IPS-20b (cell line): ENCODE data around the gene LTF.

Experiments
- H3K27ac ChIP-seq: one replicate; pipeline ENCODE4 v1.5.1; 2013; ENCODE audit warnings: low read length
- H3K27me3 ChIP-seq: 2 replicates; pipeline ENCODE4 v1.6.1; 2013; ENCODE audit warnings: mild to moderate bottlenecking, low read length, inconsistent platforms; ENCODE audit not compliant: insufficient read depth
- H3K36me3 ChIP-seq: 2 replicates; pipeline ENCODE4 v1.6.1; 2013; ENCODE audit warnings: low read depth, mild to moderate bottlenecking, inconsistent platforms, low read length, moderate library complexity; ENCODE audit not compliant: insufficient read depth
- H3K4me1 ChIP-seq: 2 replicates; pipeline ENCODE4 v1.6.1; 2013; ENCODE audit warnings: mild to moderate bottlenecking, control low read depth, inconsistent platforms, low read length, moderate library complexity; ENCODE audit not compliant: insufficient read depth
- H3K4me3 ChIP-seq: 2 replicates; pipeline ENCODE4 v1.5.1; 2013; ENCODE audit warnings: mild to moderate bottlenecking, low read length, inconsistent platforms
- H3K9ac ChIP-seq: 2 replicates; pipeline ENCODE4 v1.6.1; 2013; ENCODE audit warnings: low read depth, mild to moderate bottlenecking, inconsistent platforms, low read length, moderate library complexity
- H3K9me3 ChIP-seq: 2 replicates; pipeline ENCODE4 v1.6.1; 2013; ENCODE audit warnings: mild to moderate bottlenecking, low read depth, low read length, inconsistent platforms; ENCODE audit not compliant: insufficient read depth

Gene LTF

GRCh38 chr3:46464326-46465195, at the start of gene LTF:
TSS of gene LTF (minus strand) at chr3:46464905. CDS start at chr3:46464867, 38 bp downstream.
- Histone ChIP-seq H3K27me3 (0 out of 2 replicates have a peak, but pooled peaks cover 4% of the 10 kb centered on the region), H3K9me3 (no peaks in the 10 kb centered on the region), H3K4me3 (no peak within 1 kb of the TSS), H3K36me3 (no peaks in the 10 kb centered on the region), H3K4me1 (no peaks in the 10 kb centered on the region), H3K9ac (no peak within 1 kb of the TSS), H3K27ac (no peak within 1 kb of the TSS)

- peaks cover 6% of the 10 kb centered on the region for H3K4me1 ChIP-seq
- H3K27me3 ChIP-seq, result no peaks in the 10 kb centered on the region
- H3K4me3 ChIP-seq, result no peak overlapping the region
- no peaks in the 10 kb centered on the region for H3K9me3 ChIP-seq
- H3K36me3 ChIP-seq, result no peaks in the 10 kb centered on the region
- no peak overlapping the region for H3K9ac ChIP-seq
- no peak overlapping the region for H3K27ac ChIP-seq
These were observed 47.6 kb upstream of the LTF start for GRCh38 chr3:46512191-46512749.

GRCh38 chr3:46509661-46510187, 45.0 kb upstream of the LTF start:
- Histone ChIP-seq H3K4me3 (no peak overlapping the region), H3K9me3 (no peaks in the 10 kb centered on the region), H3K36me3 (no peaks in the 10 kb centered on the region), H3K9ac (no peak overlapping the region), H3K27ac (no peak overlapping the region), H3K27me3 (no peaks in the 10 kb centered on the region), H3K4me1 (peaks cover 12% of the 10 kb centered on the region)

DNA sequence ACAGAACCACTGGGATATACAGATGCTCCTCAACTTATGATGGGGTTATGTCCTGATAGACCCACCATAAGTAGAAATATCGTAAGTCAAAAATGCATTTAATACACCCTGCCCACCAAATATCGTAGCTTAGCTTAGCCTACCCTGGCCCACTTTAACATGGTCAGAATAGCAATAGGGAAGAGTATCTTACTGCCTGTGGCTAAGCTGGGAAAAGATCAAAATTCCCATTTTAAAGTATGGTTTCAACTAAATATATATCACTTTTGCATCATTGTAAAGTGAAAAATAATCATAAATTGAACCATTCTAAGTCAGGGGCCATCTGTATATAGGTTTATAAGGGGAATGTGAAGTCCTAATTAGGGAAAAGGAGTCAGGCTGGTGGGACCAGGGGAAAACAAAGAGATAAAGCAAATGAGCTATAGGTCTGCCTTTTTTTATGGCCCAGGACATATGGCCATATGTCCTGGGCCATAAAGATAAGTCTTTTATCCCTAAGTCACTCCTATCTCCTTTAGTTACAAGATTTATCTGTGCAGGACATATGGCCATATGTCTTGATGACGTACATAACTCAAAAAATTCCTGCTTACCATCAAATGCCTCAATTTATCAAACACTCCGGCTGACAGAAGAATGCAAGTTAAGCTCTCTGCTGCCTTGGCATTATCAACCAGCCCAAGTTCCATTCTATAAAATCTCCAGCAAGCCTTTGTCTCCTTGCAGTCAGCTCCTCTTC, 44.3 kb upstream of the LTF start:
- no peak overlapping the region for H3K4me3 ChIP-seq
- H3K9ac ChIP-seq, result no peak overlapping the region
- peaks cover 12% of the 10 kb centered on the region for H3K4me1 ChIP-seq
- H3K36me3 ChIP-seq, result no peaks in the 10 kb centered on the region
- H3K9me3 ChIP-seq, result no peaks in the 10 kb centered on the region
- no peaks in the 10 kb centered on the region for H3K27me3 ChIP-seq
- H3K27ac ChIP-seq, result no peak overlapping the region

DNA sequence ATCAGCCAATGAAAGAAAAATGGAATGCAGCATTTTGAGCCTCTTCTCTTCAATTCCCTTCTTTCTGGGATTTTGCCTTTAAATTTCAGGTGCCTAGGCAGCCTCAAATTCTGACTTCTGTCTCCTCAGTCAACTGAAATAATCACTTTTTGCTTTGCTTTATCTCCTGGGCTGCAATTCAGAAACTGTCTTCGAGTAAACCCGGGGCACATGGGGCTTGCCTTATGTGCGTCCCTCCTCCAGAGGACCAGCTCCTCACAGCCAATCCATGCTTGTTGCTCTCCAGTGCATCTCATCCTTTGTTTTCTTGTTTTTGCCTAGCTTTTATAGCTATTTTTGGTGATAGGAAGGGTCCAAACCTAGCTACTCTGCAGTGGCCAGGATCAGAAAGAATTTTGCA, 41.8 kb upstream of the LTF start:
- H3K27me3 ChIP-seq, result no peaks in the 10 kb centered on the region

DNA sequence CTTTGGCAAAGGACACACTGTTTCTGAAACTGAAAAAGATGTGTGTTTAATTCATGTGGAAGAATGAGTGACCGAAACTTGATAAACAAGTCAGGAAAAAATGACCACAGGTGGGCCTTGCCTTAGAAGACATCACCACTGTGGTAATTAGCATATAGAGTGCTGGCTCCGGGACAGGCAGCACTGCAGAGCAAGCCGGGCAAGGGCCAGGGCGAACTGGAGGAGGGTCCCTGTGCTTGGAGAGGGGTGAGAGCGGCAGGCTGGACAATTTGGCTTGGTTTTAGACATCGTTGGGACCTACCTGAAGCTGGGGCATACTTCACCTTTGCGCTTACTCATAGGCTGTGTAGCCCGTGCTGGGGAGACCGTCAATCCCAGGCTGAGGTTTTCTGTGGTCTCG, 41.2 kb upstream of the LTF start:
- no peak overlapping the region for H3K27ac ChIP-seq
- no peaks in the 10 kb centered on the region for H3K27me3 ChIP-seq
- H3K36me3 ChIP-seq, result no peaks in the 10 kb centered on the region
- H3K9me3 ChIP-seq, result no peaks in the 10 kb centered on the region
- peaks cover 12% of the 10 kb centered on the region for H3K4me1 ChIP-seq
- no peak overlapping the region for H3K4me3 ChIP-seq
- no peak overlapping the region for H3K9ac ChIP-seq

More for the DNA sequence above, 41.8 kb upstream of the LTF start:
- H3K9me3 ChIP-seq, result no peaks in the 10 kb centered on the region
- no peaks in the 10 kb centered on the region for H3K36me3 ChIP-seq
- peaks cover 12% of the 10 kb centered on the region for H3K4me1 ChIP-seq
- H3K4me3 ChIP-seq, result no peak overlapping the region
- no peak overlapping the region for H3K27ac ChIP-seq
- no peak overlapping the region for H3K9ac ChIP-seq

DNA sequence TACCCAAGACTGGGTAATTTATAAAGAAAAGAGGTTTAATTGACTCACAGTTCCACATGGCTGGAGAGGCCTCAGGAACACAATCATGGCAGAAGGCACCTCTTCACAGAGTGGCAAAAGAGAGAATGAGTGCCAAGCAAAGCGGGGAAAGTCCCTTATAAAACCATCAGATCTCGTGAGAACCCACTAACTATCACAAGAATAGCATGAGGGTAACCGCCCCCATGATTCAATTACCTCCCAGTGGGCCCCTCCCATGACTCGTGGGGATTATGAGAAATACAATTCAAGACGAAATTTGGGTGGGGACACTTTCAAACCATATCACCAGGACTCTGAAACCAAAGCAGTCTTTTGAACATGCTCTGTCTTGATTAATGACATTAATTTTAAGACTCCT, 40.1 kb upstream of the LTF start:
- Histone ChIP-seq H3K4me3 (no peak overlapping the region), H3K27ac (no peak overlapping the region)

GRCh38 chr3:46503200-46503874, 38.6 kb upstream of the LTF start:
- Histone ChIP-seq H3K27me3 (no peaks in the 10 kb centered on the region), H3K27ac (no peak overlapping the region), H3K4me3 (no peak overlapping the region), H3K4me1 (peaks cover 12% of the 10 kb centered on the region), H3K36me3 (no peaks in the 10 kb centered on the region), H3K9ac (no peak overlapping the region), H3K9me3 (no peaks in the 10 kb centered on the region)

More for the DNA sequence above, 40.1 kb upstream of the LTF start:
- H3K9ac ChIP-seq, result no peak overlapping the region
- peaks cover 12% of the 10 kb centered on the region for H3K4me1 ChIP-seq
- no peaks in the 10 kb centered on the region for H3K36me3 ChIP-seq
- no peaks in the 10 kb centered on the region for H3K27me3 ChIP-seq
- no peaks in the 10 kb centered on the region for H3K9me3 ChIP-seq

DNA sequence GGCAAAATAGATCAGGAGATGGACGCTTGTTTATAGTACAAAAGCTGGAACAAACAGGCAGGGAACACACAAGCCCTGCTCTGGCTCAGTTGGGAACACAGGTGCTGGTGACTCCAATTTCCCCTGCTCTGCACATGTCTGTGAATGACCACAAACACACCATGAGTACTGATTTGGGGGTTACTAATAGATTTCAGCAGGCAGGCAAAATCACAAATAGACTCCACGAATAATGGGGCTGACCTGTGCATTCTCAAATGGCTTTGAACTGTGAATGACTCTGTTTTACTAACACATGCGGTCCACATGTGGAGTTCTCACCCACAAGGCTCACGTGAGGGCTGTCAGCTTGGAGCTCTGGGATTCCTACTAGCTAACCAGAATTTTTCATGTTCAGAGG, 37.0 kb upstream of the LTF start:
- Histone ChIP-seq H3K36me3 (no peaks in the 10 kb centered on the region), H3K4me1 (peaks cover 5% of the 10 kb centered on the region; the same call in 1 of the 2 replicates), H3K27me3 (peaks cover 6% of the 10 kb centered on the region; the same call in 1 of the 2 replicates), H3K9me3 (no peaks in the 10 kb centered on the region), H3K27ac (no peak overlapping the region), H3K9ac (no peak overlapping the region), H3K4me3 (no peak overlapping the region)

- no peak overlapping the region for H3K9ac ChIP-seq
- peaks cover 11% of the 10 kb centered on the region for H3K4me1 ChIP-seq
- no peak overlapping the region for H3K4me3 ChIP-seq
- H3K27ac ChIP-seq, result no peak overlapping the region
- no peaks in the 10 kb centered on the region for H3K9me3 ChIP-seq
- no peaks in the 10 kb centered on the region for H3K36me3 ChIP-seq
- H3K27me3 ChIP-seq, result peaks cover 6% of the 10 kb centered on the region; the same call in 1 of the 2 replicates
These were observed 36.2 kb upstream of the LTF start for GRCh38 chr3:46500656-46501635.
